Upper lobe of left lung (tissue), 6 donors: Measurements from ENCODE around the gene FCER1A. TPM values are rescaled to one million over a fixed set of nuclear protein-coding genes. Genes with fewer than 3 reads are reported as not detected.

Source experiments
- ATAC-seq, 2 donors: fragments of 200-7000 bp; cut with Tn5 transposase; one replicate each; pipeline ENCODE4 v1.9.1; 2022; ENCODE audit warnings: mild to moderate bottlenecking in 2 of 2, moderate library complexity in 2 of 2; ENCODE audit not compliant: low FRiP score in 2 of 2
- DNase-seq, 2 donors: peaks; one replicate each; pipeline ENCODE4 v3.0.0-alpha.2; 2019 to 2020
- H3K27ac ChIP-seq, 4 donors: fragments of 200-600 bp; sonication (generic); one replicate each; pipeline ENCODE4 v1.5.1; 2016 to 2019
- H3K27me3 ChIP-seq, 4 donors: fragments of 200-600 bp; sonication (generic); one replicate each; pipeline ENCODE4 v1.5.1; 2017 to 2019
- H3K36me3 ChIP-seq, 4 donors: fragments of 200-600 bp; sonication (generic); one replicate each; pipeline ENCODE4 v1.5.1; 2016 to 2019
- H3K4me1 ChIP-seq, 4 donors: fragments of 200-600 bp; sonication (generic); one replicate each; pipeline ENCODE4 v1.5.1; 2018 to 2019
- H3K4me3 ChIP-seq, 4 donors: fragments of 200-600 bp; sonication (generic); one replicate each; pipeline ENCODE4 v1.5.1; 2017 to 2019; ENCODE audit warnings: mild to moderate bottlenecking in 2 of 4, moderate library complexity in 1 of 4
- H3K9me3 ChIP-seq, 4 donors: fragments of 200-600 bp; sonication (generic); one replicate each; pipeline ENCODE4 v1.5.1; 2018 to 2019
- EP300 ChIP-seq, 4 donors: sonication (generic); formaldehyde crosslinking; IDR thresholded peaks; one replicate each; pipeline ENCODE4 v1.5.1; 2017; ENCODE audit warnings: antibody characterized with exemption in 4 of 4, control low read depth in 2 of 4
- POLR2A ChIP-seq, 4 donors: fragments of 450-650 bp; IDR thresholded peaks; one replicate each; pipeline ENCODE4 v1.5.1; 2016 to 2017; ENCODE audit warnings: antibody characterized with exemption in 4 of 4, mild to moderate bottlenecking in 2 of 4
- POLR2AphosphoS5 ChIP-seq, 2 donors: sonication (generic); formaldehyde crosslinking; IDR thresholded peaks; one replicate each; pipeline ENCODE4 v1.5.1; 2017; ENCODE audit warnings: antibody characterized with exemption in 2 of 2
- WGBS, 2 donors: methylation state at CpG; one replicate each; pipeline ENCODE4 v1.1.5; 2017 to 2018; 5-methylcytosine and 5-hydroxymethylcytosine counted together
- total RNA-seq, 6 donors: library from RNA; depleted of rRNA in 4 of 6; stranded (reverse); fragments of >200 nt in 4 of 6; gene quantifications; one replicate each; pipeline versions ENCODE4 v1.1.0 to v1.2.1, GENCODE V29; 2016 to 2021
- TF ChIP-seq, protein P1 (sequence below), 6 experiments: fragments of 450-650 bp in 4 of 6; fragments of 200-600 bp in 2 of 6; sonication (generic) in 2 of 6; IDR thresholded peaks; one replicate each; pipeline ENCODE4 v1.5.1; 2016 to 2019; ENCODE audit warnings: antibody characterized with exemption in 6 of 6
- donor health status: DM: no; HTN: no; CAD: no; lungs with moderate emphysema.
- donor health status: DM: no; HTN: yes; CAD: no; lungs with severe emphysema.

Gene FCER1A
- total RNA-seq, 6 donors from 2014 or later, result 0.98 to 11.8 (median 4.7) TPM; not detected in 2

DNA sequence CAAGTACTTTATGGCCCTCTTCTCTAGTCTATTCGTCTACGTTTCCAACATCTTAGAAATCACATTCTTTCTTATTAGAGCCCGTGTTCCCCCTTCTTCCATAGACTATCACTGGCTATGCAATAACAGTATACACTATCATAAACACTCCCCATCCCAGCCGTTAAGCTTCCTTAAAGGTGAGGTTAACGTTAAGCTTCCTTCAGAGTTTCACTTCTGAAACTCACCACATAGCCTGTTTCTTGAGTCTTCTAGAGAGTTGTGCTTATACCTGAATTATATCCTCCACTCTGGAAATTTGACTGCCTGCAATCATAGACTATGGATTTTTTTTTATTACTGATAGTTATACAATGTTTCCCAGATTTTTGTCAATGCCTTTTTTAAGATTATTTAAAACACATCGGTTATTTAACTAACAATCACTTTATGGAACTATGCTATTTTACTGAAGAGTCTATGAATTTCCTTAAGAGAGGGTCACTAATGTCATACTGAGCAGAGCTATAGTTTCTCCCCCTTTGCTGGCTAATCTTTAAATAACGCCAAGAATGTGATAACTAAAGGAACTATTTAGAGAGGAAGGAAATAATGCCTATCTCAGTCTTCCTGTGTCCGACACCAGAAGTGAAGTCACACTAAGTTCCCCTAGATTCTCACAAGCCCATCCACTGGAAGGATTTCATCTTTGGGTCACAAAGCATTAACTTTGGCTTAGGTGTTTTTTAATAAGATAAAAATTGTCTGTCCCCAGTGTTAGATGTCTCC lies 16.8 kb downstream of the FCER1A start:
- H3K27me3 ChIP-seq, result no peaks in the 10 kb centered on the region
- H3K9me3 ChIP-seq, result no peaks in the 10 kb centered on the region
- TF ChIP-seq POLR2AphosphoS5 (IDR thresholded peaks at IDR 0.05) (no peak), POLR2A (IDR thresholded peaks at IDR 0.05) (no peak), EP300 (IDR thresholded peaks at IDR 0.05) (no peak)
- TF ChIP-seq, protein P1, sequence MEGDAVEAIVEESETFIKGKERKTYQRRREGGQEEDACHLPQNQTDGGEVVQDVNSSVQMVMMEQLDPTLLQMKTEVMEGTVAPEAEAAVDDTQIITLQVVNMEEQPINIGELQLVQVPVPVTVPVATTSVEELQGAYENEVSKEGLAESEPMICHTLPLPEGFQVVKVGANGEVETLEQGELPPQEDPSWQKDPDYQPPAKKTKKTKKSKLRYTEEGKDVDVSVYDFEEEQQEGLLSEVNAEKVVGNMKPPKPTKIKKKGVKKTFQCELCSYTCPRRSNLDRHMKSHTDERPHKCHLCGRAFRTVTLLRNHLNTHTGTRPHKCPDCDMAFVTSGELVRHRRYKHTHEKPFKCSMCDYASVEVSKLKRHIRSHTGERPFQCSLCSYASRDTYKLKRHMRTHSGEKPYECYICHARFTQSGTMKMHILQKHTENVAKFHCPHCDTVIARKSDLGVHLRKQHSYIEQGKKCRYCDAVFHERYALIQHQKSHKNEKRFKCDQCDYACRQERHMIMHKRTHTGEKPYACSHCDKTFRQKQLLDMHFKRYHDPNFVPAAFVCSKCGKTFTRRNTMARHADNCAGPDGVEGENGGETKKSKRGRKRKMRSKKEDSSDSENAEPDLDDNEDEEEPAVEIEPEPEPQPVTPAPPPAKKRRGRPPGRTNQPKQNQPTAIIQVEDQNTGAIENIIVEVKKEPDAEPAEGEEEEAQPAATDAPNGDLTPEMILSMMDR (IDR thresholded peaks at IDR 0.05), result no peak
- no peak overlapping the region for H3K27ac ChIP-seq
- no peaks in the 10 kb centered on the region for H3K36me3 ChIP-seq
- ATAC-seq, result no peak
- H3K4me3 ChIP-seq, result no peak overlapping the region
- 64 to 67% methylated on average over 8 of the region's 8 CpGs for WGBS, 2 donors
- no peaks in the 10 kb centered on the region for H3K4me1 ChIP-seq
- no peak for DNase-seq

DNA sequence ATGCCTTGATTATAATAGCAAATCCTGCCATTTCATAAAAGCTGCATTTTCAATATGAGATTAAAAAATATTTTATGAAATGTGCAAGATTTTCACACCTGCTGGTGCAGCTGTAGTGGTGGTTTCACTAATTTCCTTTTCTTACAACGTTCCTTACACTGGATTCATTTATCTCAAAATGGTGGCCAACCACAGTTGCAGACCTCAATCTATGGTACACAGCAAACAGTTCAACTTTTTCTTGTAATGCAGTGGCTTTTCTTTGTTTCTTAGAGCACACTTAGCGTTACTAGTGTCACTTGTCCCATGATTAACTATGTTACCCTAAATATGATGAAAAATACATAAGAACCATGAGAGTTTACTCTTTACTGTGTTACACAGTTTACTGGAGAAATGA lies 32.7 kb downstream of the FCER1A start:
- TF ChIP-seq EP300 (IDR thresholded peaks at IDR 0.05) (no peak), POLR2A (IDR thresholded peaks at IDR 0.05) (no peak), POLR2AphosphoS5 (IDR thresholded peaks at IDR 0.05) (no peak)
- TF ChIP-seq, protein P1 (IDR thresholded peaks at IDR 0.05), result no peak
- Histone ChIP-seq H3K27me3 (no peaks in the 10 kb centered on the region), H3K36me3 (no peaks in the 10 kb centered on the region), H3K4me1 (no peaks in the 10 kb centered on the region), H3K9me3 (no peaks in the 10 kb centered on the region), H3K4me3 (no peak overlapping the region), H3K27ac (no peak overlapping the region)
- DNase-seq (no peak), ATAC-seq (no peak)
- WGBS, 2 donors, result 64 to 82% methylated on average over 2 of the region's 2 CpGs

DNA sequence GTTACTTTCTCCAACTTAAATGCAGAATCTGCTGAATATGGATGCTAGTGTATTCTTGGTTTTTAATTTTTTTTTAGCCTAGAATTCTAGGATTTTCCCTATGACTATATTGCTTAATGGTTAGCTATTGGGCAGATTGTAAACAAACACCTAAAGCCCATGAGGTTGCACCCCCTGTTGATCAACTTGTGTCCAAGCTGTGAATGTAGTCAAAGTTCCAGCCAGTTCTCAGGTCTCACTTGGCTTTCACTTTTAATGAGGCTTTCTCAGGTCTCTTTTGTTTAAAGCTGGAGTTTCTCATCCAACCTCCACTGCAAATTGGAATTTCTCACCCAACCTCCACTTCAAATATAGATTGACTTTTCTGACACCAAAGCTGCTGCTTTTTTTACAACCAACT lies 35.9 kb downstream of the FCER1A start:
- Histone ChIP-seq H3K4me1 (no peaks in the 10 kb centered on the region), H3K9me3 (no peaks in the 10 kb centered on the region), H3K27ac (no peak overlapping the region), H3K4me3 (no peak overlapping the region), H3K27me3 (no peaks in the 10 kb centered on the region), H3K36me3 (no peaks in the 10 kb centered on the region)
- DNase-seq (no peak), ATAC-seq (no peak)
- TF ChIP-seq POLR2AphosphoS5 (IDR thresholded peaks at IDR 0.05), result no peak
- TF ChIP-seq, protein P1 (IDR thresholded peaks at IDR 0.05), result no peak
- TF ChIP-seq EP300 (IDR thresholded peaks at IDR 0.05), result no peak
- no peak for TF ChIP-seq POLR2A (IDR thresholded peaks at IDR 0.05)

DNA sequence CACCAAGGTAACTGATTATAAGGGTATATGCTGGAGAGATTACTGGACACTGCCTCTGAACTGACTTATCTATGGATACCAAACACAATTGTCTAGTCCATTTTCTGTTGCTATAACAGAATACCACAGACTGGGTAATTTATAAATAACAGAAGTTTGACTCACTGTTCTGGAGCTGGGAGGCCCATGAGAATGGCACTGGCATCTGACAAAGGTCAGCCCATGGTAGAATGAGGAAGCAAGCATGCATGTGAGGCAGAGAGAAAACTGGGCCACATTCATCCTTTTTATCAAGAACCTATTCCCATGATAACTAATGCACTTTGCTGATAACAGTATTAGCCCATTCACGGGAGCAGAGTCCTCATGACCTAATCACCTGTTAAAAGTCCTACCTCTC lies 37.4 kb downstream of the FCER1A start:
- Histone ChIP-seq H3K4me3 (no peak overlapping the region), H3K9me3 (no peaks in the 10 kb centered on the region), H3K27ac (no peak overlapping the region), H3K36me3 (no peaks in the 10 kb centered on the region), H3K4me1 (no peaks in the 10 kb centered on the region), H3K27me3 (no peaks in the 10 kb centered on the region)
- 64 to 74% methylated on average over 1 of the region's 1 CpG for WGBS, 2 donors
- no peak for DNase-seq
- ATAC-seq, result no peak
- TF ChIP-seq POLR2AphosphoS5 (IDR thresholded peaks at IDR 0.05) (no peak), POLR2A (IDR thresholded peaks at IDR 0.05) (no peak), EP300 (IDR thresholded peaks at IDR 0.05) (no peak)
- TF ChIP-seq, protein P1 (IDR thresholded peaks at IDR 0.05), result no peak

DNA sequence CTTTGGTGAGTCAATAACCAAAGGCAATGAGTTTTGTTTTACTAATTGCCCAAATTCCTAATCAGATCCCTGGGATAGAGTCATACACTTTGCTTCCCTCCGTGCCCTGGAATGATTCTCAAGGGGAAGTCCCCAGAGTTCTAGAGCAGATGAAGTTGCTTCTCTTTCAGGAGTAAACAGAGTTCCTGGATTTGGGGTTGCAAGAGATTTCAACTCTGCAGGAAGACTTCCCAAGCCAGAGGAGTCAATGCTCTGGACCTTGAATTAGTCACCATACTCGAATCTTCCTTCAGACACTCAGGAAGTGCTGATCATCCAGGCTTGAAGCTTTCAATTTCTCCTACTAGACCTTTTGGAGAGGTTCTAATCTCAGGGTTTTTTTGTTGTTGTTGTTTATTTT lies 39.6 kb downstream of the FCER1A start:
- no peaks in the 10 kb centered on the region for H3K27me3 ChIP-seq
- no peak for ATAC-seq
- no peaks in the 10 kb centered on the region for H3K36me3 ChIP-seq
- TF ChIP-seq, protein P1 (IDR thresholded peaks at IDR 0.05), result no peak
- TF ChIP-seq POLR2A (IDR thresholded peaks at IDR 0.05), result no peak
- no peak for TF ChIP-seq POLR2AphosphoS5 (IDR thresholded peaks at IDR 0.05)
- TF ChIP-seq EP300 (IDR thresholded peaks at IDR 0.05), result no peak
- no peak overlapping the region for H3K27ac ChIP-seq
- H3K9me3 ChIP-seq, result no peaks in the 10 kb centered on the region
- 41 to 43% methylated on average over 2 of the region's 2 CpGs for WGBS, 2 donors
- no peak for DNase-seq
- no peaks in the 10 kb centered on the region for H3K4me1 ChIP-seq
- no peak overlapping the region for H3K4me3 ChIP-seq
